Measurements from ENCODE around the gene ETDB. TPM values are rescaled to one million over a fixed set of nuclear protein-coding genes. Genes with fewer than 3 reads are reported as not detected.

Gene ETDB
- total and polyA plus RNA-seq, 2 of the 4 experiments (the other 2 are of a cell fraction): not detected

DNA sequence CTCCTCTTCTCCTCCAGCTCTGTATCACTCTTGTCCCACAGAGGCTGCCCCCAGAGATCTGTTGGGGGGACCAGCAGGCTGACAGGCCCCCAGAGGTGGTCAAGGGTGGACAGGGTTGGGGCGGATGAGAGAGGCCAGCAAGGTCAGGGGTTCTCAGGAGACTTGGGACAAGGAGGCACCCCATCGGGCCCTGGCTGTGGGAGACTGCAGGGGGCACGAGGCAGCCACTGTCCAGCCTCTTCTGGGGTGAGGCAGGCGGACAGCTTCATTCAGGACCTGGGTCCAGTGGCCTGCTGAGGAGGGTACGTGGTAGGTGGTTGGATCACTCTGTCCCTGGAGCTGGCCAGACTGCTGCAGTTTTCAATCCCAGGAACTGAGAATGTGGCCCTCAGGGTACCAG, 24.6 kb downstream of the ETDB start:
- POLR2A ChIA-PET (ENCODE audit: unreplicated experiment): no interaction called here
- no peak for DNase-seq
- BruUV-seq (replicated peaks): no TSS peak

More for the DNA sequence above, 24.6 kb downstream of the ETDB start:
- H2BK20ac ChIP-seq (ENCODE audit: low read depth, low read length): no peak overlapping the region
- no peak overlapping the region for H4K8ac ChIP-seq (ENCODE audit: low read depth in 2 of 2, low read length in 2 of 2)
- no peak overlapping the region for H3K4me3 ChIP-seq (ENCODE audit: insufficient read depth, low read depth, low read length)
- H2BK120ac ChIP-seq (ENCODE audit: low read depth, low read length): no peak overlapping the region
- H4K91ac ChIP-seq (ENCODE audit: insufficient read depth, low read depth, low read length): no peak overlapping the region
- TF ChIP-seq NFE2L2 (IDR thresholded peaks at IDR 0.05; ENCODE audit: low read depth, low read length) (no peak), SMC3 (IDR thresholded peaks at IDR 0.05; ENCODE audit: low read depth, low read length) (no peak), ELK1 (IDR thresholded peaks at IDR 0.05; ENCODE audit: borderline replicate concordance, low read depth, low read length) (no peak), USF2 (IDR thresholded peaks at IDR 0.05; ENCODE audit: low read depth, low read length) (no peak), CHD1 (IDR thresholded peaks at IDR 0.05; ENCODE audit: low read depth, low read length) (no peak), MXI1 (IDR thresholded peaks at IDR 0.05; ENCODE audit: borderline replicate concordance, low read depth, low read length) (no peak), RAD21 (IDR thresholded peaks at IDR 0.05; ENCODE audit: low read length) (no peak), CEBPB (IDR thresholded peaks at IDR 0.05; ENCODE audit: low read depth, low read length) (no peak), RCOR1 (IDR thresholded peaks at IDR 0.05; ENCODE audit: insufficient replicate concordance, low read length) (no peak), MAFK (IDR thresholded peaks at IDR 0.05; ENCODE audit: low read depth, low read length) (no peak), FOS (IDR thresholded peaks at IDR 0.05; ENCODE audit: low read depth, low read length) (no peak), CTCF (conservative IDR thresholded peaks at IDR 0.05; ENCODE audit: low read depth, low read length) (no peak), POLR2A (IDR thresholded peaks at IDR 0.05; ENCODE audit: low read depth, low read length) (no peak), RFX5 (IDR thresholded peaks at IDR 0.05; ENCODE audit: low read depth, low read length) (no peak), BHLHE40 (IDR thresholded peaks at IDR 0.05; ENCODE audit: low read depth, low read length) (no peak), MAZ (IDR thresholded peaks at IDR 0.05; ENCODE audit: borderline replicate concordance, low read depth, low read length) (no peak)
- H3K4me2 ChIP-seq (ENCODE audit: low read depth, low read length): no peak overlapping the region
- CTCF ChIA-PET: no interaction called here
- H3K9me3 ChIP-seq (ENCODE audit: control insufficient read depth, insufficient read depth, low read length): no peaks in the 10 kb centered on the region
- H3K27me3 ChIP-seq (ENCODE audit: control insufficient read depth, insufficient read depth, low read length): peaks cover 9% of the 10 kb centered on the region
- no peak for ATAC-seq (ENCODE audit: low read depth)
- H3K14ac ChIP-seq (replicated peaks; ENCODE audit: low read depth, low read length): no peak overlapping the region
- no peaks in the 10 kb centered on the region for H3K79me1 ChIP-seq (ENCODE audit: low read depth in 1 of 2, low read length in 2 of 2)
- no peak overlapping the region for H3K23ac ChIP-seq (ENCODE audit: low read depth, low read length)
- intact Hi-C loops (cut with micrococcal nuclease) (no loop called here), in situ Hi-C loops (cut with MboI; ENCODE audit: low sequenced_read_pairs) (no loop called here), dilution Hi-C loops (cut with HindIII; ENCODE audit: low sequenced_read_pairs, unreplicated experiment) (no loop called here)
- no peak overlapping the region for H2AFZ ChIP-seq (replicated peaks; ENCODE audit: low read length, poor library complexity)
- no peak overlapping the region for H3K9ac ChIP-seq (ENCODE audit: low read depth, low read length)
- no peak overlapping the region for H2AK5ac ChIP-seq (ENCODE audit: low read depth, low read length)
- no peaks in the 10 kb centered on the region for H3K4me1 ChIP-seq (ENCODE audit: control insufficient read depth, insufficient read depth, low read length)
- 87% methylated on average over 4 of the region's 5 CpGs; no CpG with 5 or more reads in 1 of the 2 experiments for WGBS, 2 experiments (ENCODE audit: extremely low coverage in 2 of 2, insufficient read length in 1 of 2)
- no peak overlapping the region for H3K56ac ChIP-seq (ENCODE audit: extremely low read depth, insufficient read depth, low read length)
- H2AK9ac ChIP-seq (replicated peaks; ENCODE audit: low read depth, low read length, poor library complexity): no peak overlapping the region
- no peak overlapping the region for H3K18ac ChIP-seq (ENCODE audit: low read depth, low read length)
- no peaks in the 10 kb centered on the region for H4K20me1 ChIP-seq (ENCODE audit: insufficient read depth, low read length)
- H3K27ac ChIP-seq (ENCODE audit: insufficient read depth, low read length): no peak overlapping the region
- no peaks in the 10 kb centered on the region for H3K36me3 ChIP-seq (ENCODE audit: control insufficient read depth, insufficient read depth, low read length)
- H4K5ac ChIP-seq (ENCODE audit: low read depth, low read length): no peak overlapping the region
- no peak overlapping the region for H2BK15ac ChIP-seq (ENCODE audit: low read depth, low read length)
- H3K9me1 ChIP-seq (ENCODE audit: insufficient read depth, low read length): no peaks in the 10 kb centered on the region
- no peak overlapping the region for H3K4ac ChIP-seq (ENCODE audit: low read depth, low read length)
- no peak overlapping the region for H2BK5ac ChIP-seq (ENCODE audit: low read depth, low read length, poor library complexity, severe bottlenecking)

Measured in IMR-90 (cell line).